Activated naive CD8-positive, alpha-beta T cell treated with anti-CD3 and anti-CD28 coated beads for 36 hours (primary cell): ENCODE data around the gene OSBPL5. TPM values are rescaled to one million over a fixed set of nuclear protein-coding genes. Genes with fewer than 3 reads are reported as not detected.

Experiments used
- DNase-seq: peaks from one replicate; pipeline ENCODE4 v3.0.0; 2021
- H3K27ac Mint-ChIP-seq: one replicate; pipeline ENCODE4 v1.8.0; 2022; ENCODE audit warnings: mild to moderate bottlenecking, moderate library complexity, mixed read lengths
- H3K27me3 Mint-ChIP-seq: one replicate; pipeline ENCODE4 v1.8.0; 2022; ENCODE audit warnings: mild to moderate bottlenecking, mixed read lengths
- H3K36me3 Mint-ChIP-seq: one replicate; pipeline ENCODE4 v1.8.0; 2021; ENCODE audit warnings: mild to moderate bottlenecking, mixed read lengths
- H3K4me1 Mint-ChIP-seq: one replicate; pipeline ENCODE4 v1.8.0; 2021; ENCODE audit warnings: mixed read lengths
- H3K4me3 Mint-ChIP-seq: one replicate; pipeline ENCODE4 v1.8.0; 2022; ENCODE audit warnings: mild to moderate bottlenecking, moderate library complexity, mixed read lengths
- H3K9me3 Mint-ChIP-seq: one replicate; pipeline ENCODE4 v1.8.0; 2022; ENCODE audit warnings: mixed read lengths
- total RNA-seq, 2 experiments: library from RNA; stranded (reverse); gene quantifications; one replicate each; pipeline ENCODE4 v1.2.3, GENCODE V29; 2021

Gene OSBPL5
- total RNA-seq, 2 experiments from 2014 or later: 6.6 to 7.3 TPM

- Mint-ChIP-seq H3K27me3 (no peaks in the 10 kb centered on the region), H3K4me3 (no peak overlapping the region), H3K27ac (no peak overlapping the region), H3K4me1 (peaks cover 11% of the 10 kb centered on the region), H3K9me3 (no peaks in the 10 kb centered on the region), H3K36me3 (peaks cover 2% of the 10 kb centered on the region)
- no peak for DNase-seq
Measured at GRCh38 chr11:3156282-3156660, 8.8 kb downstream of the OSBPL5 start.

DNA sequence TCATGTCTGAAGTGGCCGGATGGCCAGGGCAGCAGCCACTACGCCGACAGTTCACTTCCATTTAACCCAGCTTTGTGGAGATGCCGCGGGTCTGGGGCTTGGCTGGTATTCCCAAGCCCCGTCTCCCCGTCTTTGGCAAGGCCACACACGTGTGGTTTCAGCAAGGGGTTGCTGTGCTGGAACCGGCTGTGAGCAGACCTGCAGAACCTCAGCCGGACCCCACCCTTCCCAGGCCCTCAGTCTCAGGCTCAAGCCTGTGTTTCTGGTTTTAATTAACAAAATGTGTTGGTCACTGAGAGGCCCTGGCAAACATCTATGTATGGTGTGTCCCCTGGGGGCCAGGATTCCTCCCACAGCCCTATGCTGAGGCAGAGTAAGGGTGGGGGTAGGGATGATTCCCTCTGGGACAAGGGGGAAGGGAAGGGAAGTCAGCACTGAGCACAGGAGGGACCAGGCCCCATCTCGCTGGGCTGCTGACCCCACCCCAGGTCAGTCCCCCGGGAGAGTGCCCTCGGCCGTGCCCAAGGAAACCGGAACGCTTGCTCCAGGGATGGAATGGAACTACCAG, 9.3 kb downstream of the OSBPL5 start:
- Mint-ChIP-seq H3K27ac (no peak overlapping the region), H3K4me1 (peaks cover 8% of the 10 kb centered on the region), H3K36me3 (peaks cover 2% of the 10 kb centered on the region), H3K4me3 (no peak overlapping the region), H3K27me3 (no peaks in the 10 kb centered on the region), H3K9me3 (no peaks in the 10 kb centered on the region)
- no peak for DNase-seq

DNA sequence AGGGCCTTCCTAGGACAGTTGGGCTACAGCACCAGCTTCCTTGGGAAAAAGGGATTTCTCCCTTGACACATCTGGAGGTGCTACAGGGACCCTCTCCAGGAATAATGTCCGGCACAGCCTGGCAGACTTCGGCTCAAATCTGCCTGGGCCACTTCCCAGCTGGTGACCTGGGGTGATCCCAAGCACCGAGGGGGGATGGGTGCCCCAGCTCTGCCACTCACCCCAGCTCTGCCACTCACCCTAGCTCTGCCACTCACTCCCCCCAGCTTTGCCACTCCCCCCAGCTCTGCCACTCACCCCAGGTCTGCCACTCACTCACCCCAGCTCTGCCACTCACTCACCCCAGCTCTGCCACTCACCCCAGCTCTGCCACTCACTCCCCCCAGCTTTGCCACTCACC, 9.9 kb downstream of the OSBPL5 start:
- Mint-ChIP-seq H3K27ac (no peak overlapping the region), H3K4me3 (no peak overlapping the region), H3K27me3 (no peaks in the 10 kb centered on the region), H3K4me1 (peaks cover 9% of the 10 kb centered on the region), H3K36me3 (peaks cover 2% of the 10 kb centered on the region), H3K9me3 (no peaks in the 10 kb centered on the region)
- no peak for DNase-seq

DNA sequence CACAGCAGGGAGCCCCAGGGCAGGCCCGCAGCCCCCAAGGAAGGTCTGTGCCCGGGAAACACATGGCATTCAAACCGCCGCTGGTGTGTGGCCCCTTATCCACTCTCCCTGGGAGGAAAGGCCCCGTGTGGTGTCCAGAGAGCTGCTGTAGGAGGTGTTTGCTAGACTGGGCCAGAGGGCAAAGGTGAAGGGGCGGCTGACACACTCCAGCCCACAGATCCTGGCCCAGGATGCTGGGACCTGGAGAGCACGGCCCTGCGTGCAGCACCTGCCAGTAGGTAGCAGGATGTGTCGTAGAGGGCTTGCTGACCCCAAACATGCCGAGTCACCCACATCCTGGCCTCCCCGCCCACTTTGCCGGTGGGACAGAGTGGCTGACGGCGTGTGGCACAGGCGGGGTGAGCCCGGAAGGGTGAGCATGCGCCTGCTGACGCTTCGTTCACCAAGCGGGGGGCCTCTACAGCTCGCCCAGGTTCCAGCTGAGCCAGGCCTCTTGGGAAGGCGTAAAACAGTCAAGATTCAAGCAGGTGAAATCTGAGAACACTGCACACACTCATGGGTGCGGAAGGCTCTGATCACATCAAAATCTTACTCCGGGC, 11.0 kb downstream of the OSBPL5 start:
- Mint-ChIP-seq H3K4me3 (no peak overlapping the region), H3K4me1 (peaks cover 9% of the 10 kb centered on the region), H3K9me3 (no peaks in the 10 kb centered on the region), H3K36me3 (peaks cover 2% of the 10 kb centered on the region), H3K27ac (no peak overlapping the region), H3K27me3 (no peaks in the 10 kb centered on the region)
- no peak for DNase-seq

DNA sequence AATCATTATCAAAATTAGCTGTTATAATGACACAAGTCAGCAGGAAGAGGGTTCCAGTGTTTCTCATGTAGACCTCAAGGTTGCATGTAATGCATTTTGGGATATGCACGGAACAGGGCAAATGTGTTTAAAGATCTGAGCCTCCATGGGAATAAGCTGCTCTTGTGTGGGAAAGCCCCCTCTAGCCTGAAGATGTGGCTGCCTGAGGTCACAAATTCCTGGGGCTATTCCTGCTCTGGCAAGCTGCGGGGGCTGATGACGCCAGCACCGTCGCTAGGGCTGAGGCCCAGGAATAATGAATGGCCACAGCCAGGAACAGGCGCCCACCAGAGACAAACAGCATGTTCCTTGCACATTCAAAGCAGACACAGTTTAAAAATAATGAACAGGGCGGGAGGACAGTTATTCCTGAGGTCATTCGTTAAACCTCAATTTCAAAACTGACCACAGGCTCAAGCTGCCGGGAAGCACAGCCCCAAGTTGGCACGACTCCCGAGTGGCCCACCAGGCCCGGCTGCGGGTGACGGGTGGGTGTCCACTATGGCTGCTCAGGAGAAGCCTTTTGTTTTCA, 11.7 kb downstream of the OSBPL5 start:
- Mint-ChIP-seq H3K4me1 (peaks cover 13% of the 10 kb centered on the region), H3K36me3 (peaks cover 1% of the 10 kb centered on the region), H3K9me3 (no peaks in the 10 kb centered on the region), H3K27me3 (no peaks in the 10 kb centered on the region), H3K4me3 (no peak overlapping the region), H3K27ac (no peak overlapping the region)
- DNase-seq: no peak

DNA sequence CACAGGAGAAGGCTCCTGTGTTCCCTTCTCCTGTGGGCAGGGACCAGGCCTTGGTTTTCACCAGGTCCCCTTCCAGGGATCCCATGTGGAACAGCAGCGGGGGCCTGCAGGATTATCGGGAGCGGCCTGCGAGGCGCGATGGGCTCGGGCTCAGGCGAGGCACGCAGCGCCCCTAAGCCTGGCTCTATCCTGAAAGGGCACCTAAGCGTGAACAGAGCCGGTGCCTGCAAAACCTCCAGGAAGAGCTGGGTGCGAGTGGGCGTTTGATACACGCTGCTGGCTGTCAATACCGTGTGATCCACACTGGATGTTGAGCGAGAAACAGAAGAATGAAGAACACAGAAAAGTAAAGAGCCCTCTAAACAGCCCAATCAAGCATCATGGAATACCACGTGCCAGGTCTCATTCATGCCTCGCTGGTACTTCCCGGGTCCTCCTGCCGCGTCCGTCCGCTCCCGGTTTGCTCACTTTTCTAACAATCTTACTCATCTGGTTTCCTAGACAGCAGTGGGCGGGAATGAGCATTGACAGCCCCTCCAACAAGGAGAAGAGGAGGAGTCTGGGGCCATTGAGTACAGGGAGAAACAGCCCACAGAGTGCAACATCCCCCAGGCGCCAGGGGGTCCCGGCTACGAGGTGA, 12.5 kb downstream of the OSBPL5 start:
- no peak overlapping the region for H3K27ac Mint-ChIP-seq
- H3K4me3 Mint-ChIP-seq: no peak overlapping the region

DNA sequence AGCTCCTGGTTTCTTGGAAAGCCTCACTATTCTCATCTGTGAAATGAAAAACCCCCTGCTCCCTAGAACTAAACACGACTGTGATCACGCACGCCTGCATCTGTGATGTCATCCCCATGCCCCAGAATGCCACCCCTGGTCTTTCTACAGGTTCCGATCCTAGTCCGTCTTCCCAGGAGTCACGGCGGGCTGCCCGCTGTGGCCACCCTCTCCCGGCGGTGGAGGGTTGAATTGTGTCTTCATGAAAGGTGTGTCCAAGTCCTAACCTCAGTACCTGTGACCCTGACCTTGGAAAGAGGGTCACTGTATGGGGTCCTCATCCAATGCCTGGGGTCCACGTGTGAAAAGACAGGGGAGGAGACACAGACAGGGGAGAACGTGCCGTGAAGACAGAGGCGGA, 14.4 kb downstream of the OSBPL5 start:
- Mint-ChIP-seq H3K36me3 (no peaks in the 10 kb centered on the region), H3K4me3 (no peak overlapping the region), H3K4me1 (peaks cover 9% of the 10 kb centered on the region), H3K27ac (no peak overlapping the region), H3K9me3 (no peaks in the 10 kb centered on the region), H3K27me3 (no peaks in the 10 kb centered on the region)
- no peak for DNase-seq

More for the DNA sequence above, 12.5 kb downstream of the OSBPL5 start:
- Mint-ChIP-seq H3K27me3 (no peaks in the 10 kb centered on the region), H3K36me3 (no peaks in the 10 kb centered on the region), H3K9me3 (no peaks in the 10 kb centered on the region), H3K4me1 (peaks cover 15% of the 10 kb centered on the region)
- no peak for DNase-seq

DNA sequence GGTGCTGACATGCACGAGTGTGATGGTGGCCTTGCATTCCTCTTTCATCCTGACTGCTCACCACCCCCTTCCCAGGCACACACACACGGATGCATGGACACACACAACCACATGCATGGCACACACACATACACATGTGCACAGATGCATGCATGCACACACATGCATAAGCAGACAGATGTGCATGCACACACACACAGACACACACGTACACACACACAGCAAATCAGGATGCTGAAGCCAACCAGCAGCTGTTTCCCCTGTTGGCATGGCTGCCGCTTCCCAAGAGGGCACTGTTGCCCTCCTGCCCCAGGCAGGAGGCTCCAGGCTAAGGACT, 15.3 kb downstream of the OSBPL5 start:
- H3K36me3 Mint-ChIP-seq: no peaks in the 10 kb centered on the region
- H3K27ac Mint-ChIP-seq: no peak overlapping the region
- peaks cover 9% of the 10 kb centered on the region for H3K4me1 Mint-ChIP-seq
- no peak overlapping the region for H3K4me3 Mint-ChIP-seq
- no peak for DNase-seq
- no peaks in the 10 kb centered on the region for H3K9me3 Mint-ChIP-seq
- no peaks in the 10 kb centered on the region for H3K27me3 Mint-ChIP-seq

GRCh38 chr11:3148990-3149851, 15.9 kb downstream of the OSBPL5 start:
- no peak overlapping the region for H3K27ac Mint-ChIP-seq
- no peaks in the 10 kb centered on the region for H3K36me3 Mint-ChIP-seq
- no peak overlapping the region for H3K4me3 Mint-ChIP-seq
- peaks cover 9% of the 10 kb centered on the region for H3K4me1 Mint-ChIP-seq
- H3K9me3 Mint-ChIP-seq: no peaks in the 10 kb centered on the region
- no peak for DNase-seq
- no peaks in the 10 kb centered on the region for H3K27me3 Mint-ChIP-seq

DNA sequence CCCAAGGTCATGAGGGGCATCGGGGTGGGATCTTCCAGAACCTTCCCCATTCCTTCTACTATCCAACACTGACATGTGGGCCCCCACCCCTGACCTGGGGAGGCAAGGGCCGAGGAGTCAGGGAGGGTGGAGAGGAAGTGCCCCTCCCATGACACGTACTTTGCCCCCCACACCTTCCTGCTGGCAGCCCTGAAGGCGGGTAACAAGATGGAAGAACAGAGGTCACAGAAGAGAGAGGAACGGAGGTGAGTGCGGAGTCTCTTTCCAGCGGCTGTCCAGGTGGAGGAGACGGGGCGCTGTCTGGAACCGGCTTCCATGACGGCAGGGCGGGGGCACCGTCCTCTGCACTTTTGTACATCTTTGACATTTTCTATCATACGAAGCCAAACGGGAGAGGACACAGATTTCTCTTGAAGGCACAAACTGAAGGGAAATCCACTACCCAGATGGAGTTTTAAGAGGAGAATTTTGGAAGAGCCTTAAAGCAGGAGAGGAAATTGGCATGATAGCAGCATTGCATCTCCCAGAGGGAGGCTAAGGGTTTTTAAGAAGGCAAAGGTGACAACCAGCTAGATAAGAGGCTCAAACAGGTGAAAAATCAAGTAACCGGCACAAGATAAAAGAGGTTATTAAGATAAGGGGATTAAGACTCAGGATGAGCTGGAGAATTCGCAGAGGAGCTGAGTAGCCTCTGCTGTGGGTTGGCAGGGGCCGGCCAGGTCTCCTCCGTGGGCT, 16.7 kb downstream of the OSBPL5 start:
- Mint-ChIP-seq H3K27ac (no peak overlapping the region), H3K9me3 (no peaks in the 10 kb centered on the region), H3K4me1 (peaks cover 9% of the 10 kb centered on the region), H3K27me3 (no peaks in the 10 kb centered on the region), H3K4me3 (no peak overlapping the region), H3K36me3 (no peaks in the 10 kb centered on the region)
- no peak for DNase-seq

DNA sequence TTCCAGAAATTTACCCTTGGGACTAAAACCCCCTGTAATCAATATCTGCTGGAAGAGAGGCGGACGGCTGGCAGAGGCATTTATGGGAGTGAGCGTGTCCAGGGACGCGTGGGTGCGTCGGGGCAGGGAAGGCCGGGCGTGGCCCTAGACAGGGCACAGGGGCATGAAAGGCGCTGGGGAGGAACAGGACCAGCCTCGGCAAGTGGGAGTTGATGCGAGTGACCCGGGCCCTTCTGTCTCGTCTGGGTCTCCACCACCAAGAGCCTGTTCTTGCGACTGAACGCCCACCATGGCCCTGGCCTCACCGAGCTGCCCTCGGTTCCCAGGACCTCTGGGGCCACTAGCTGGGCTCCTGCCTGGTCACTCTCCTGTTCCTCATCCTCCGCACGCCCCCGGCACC, 17.5 kb downstream of the OSBPL5 start:
- Mint-ChIP-seq H3K36me3 (no peaks in the 10 kb centered on the region), H3K27ac (no peak overlapping the region), H3K4me3 (no peak overlapping the region), H3K4me1 (peaks cover 9% of the 10 kb centered on the region), H3K9me3 (no peaks in the 10 kb centered on the region), H3K27me3 (no peaks in the 10 kb centered on the region)
- DNase-seq: no peak

- Mint-ChIP-seq H3K4me1 (peaks cover 9% of the 10 kb centered on the region), H3K9me3 (no peaks in the 10 kb centered on the region), H3K27ac (no peak overlapping the region), H3K4me3 (no peak overlapping the region), H3K36me3 (no peaks in the 10 kb centered on the region), H3K27me3 (no peaks in the 10 kb centered on the region)
- no peak for DNase-seq
Measured at GRCh38 chr11:3147257-3147619, 17.9 kb downstream of the OSBPL5 start.

- Mint-ChIP-seq H3K9me3 (no peaks in the 10 kb centered on the region), H3K27me3 (no peaks in the 10 kb centered on the region), H3K4me1 (peaks cover 9% of the 10 kb centered on the region), H3K36me3 (no peaks in the 10 kb centered on the region), H3K27ac (no peak overlapping the region), H3K4me3 (no peak overlapping the region)
- no peak for DNase-seq
Measured at GRCh38 chr11:3146612-3147256, 18.4 kb downstream of the OSBPL5 start.

DNA sequence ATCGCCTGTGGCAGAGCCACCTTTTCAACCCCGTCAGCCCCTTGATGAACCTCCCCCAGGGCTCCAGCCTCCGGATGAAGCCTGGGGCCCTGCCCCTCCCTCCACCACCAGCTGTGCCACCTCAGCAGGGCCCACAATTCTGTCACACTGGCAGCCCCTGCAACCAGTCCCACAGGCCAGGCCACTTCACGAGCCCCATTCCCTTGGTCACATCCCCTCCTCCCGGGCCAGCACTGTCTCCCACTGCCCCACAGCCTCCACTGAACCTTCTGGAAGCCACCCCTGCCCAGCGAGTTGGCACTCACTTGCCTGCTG, 19.9 kb downstream of the OSBPL5 start:
- no peak for DNase-seq
- H3K27me3 Mint-ChIP-seq: no peaks in the 10 kb centered on the region
- H3K4me1 Mint-ChIP-seq: peaks cover 7% of the 10 kb centered on the region
- no peak overlapping the region for H3K4me3 Mint-ChIP-seq
- H3K36me3 Mint-ChIP-seq: no peaks in the 10 kb centered on the region
- H3K27ac Mint-ChIP-seq: no peak overlapping the region
- H3K9me3 Mint-ChIP-seq: no peaks in the 10 kb centered on the region
